Activated naive CD8-positive, alpha-beta T cell treated with anti-CD3 and anti-CD28 coated beads for 36 hours (primary cell): ENCODE results near the gene MATN1. TPM values are rescaled to one million over a fixed set of nuclear protein-coding genes. Genes with fewer than 3 reads are reported as not detected.

ENCODE experiments used
- DNase-seq: peaks from one replicate; pipeline ENCODE4 v3.0.0; 2021
- H3K27ac Mint-ChIP-seq: one replicate; pipeline ENCODE4 v1.8.0; 2022; ENCODE audit warnings: mild to moderate bottlenecking, moderate library complexity, mixed read lengths
- H3K27me3 Mint-ChIP-seq: one replicate; pipeline ENCODE4 v1.8.0; 2022; ENCODE audit warnings: mild to moderate bottlenecking, mixed read lengths
- H3K36me3 Mint-ChIP-seq: one replicate; pipeline ENCODE4 v1.8.0; 2021; ENCODE audit warnings: mild to moderate bottlenecking, mixed read lengths
- H3K4me1 Mint-ChIP-seq: one replicate; pipeline ENCODE4 v1.8.0; 2021; ENCODE audit warnings: mixed read lengths
- H3K4me3 Mint-ChIP-seq: one replicate; pipeline ENCODE4 v1.8.0; 2022; ENCODE audit warnings: mild to moderate bottlenecking, moderate library complexity, mixed read lengths
- H3K9me3 Mint-ChIP-seq: one replicate; pipeline ENCODE4 v1.8.0; 2022; ENCODE audit warnings: mixed read lengths
- total RNA-seq, 2 experiments: library from RNA; stranded (reverse); gene quantifications; one replicate each; pipeline ENCODE4 v1.2.3, GENCODE V29; 2021

MATN1 gene
- total RNA-seq, 2 experiments from 2014 or later: 1.1 to 1.5 TPM

- H3K36me3 Mint-ChIP-seq: no peaks in the 10 kb centered on the region
- H3K27ac Mint-ChIP-seq: no peak overlapping the region
- DNase-seq: no peak
- H3K4me3 Mint-ChIP-seq: no peak overlapping the region
- no peaks in the 10 kb centered on the region for H3K27me3 Mint-ChIP-seq
- H3K4me1 Mint-ChIP-seq: peaks cover 33% of the 10 kb centered on the region
- no peaks in the 10 kb centered on the region for H3K9me3 Mint-ChIP-seq
These were observed 790 bp upstream of the MATN1 start for GRCh38 chr1:30724175-30724574.

GRCh38 chr1:30721812-30722537 lies 1.4 kb downstream of the MATN1 start:
- Mint-ChIP-seq H3K27ac (no peak overlapping the region), H3K4me3 (no peak overlapping the region), H3K36me3 (peaks cover 3% of the 10 kb centered on the region), H3K4me1 (peaks cover 31% of the 10 kb centered on the region), H3K27me3 (no peaks in the 10 kb centered on the region), H3K9me3 (peaks cover 2% of the 10 kb centered on the region)
- DNase-seq: no peak

GRCh38 chr1:30721341-30721793 lies 2.0 kb downstream of the MATN1 start:
- Mint-ChIP-seq H3K4me3 (no peak overlapping the region), H3K27me3 (no peaks in the 10 kb centered on the region), H3K27ac (no peak overlapping the region), H3K9me3 (peaks cover 2% of the 10 kb centered on the region), H3K4me1 (peaks cover 35% of the 10 kb centered on the region), H3K36me3 (peaks cover 7% of the 10 kb centered on the region)
- no peak for DNase-seq

- peaks cover 15% of the 10 kb centered on the region for H3K36me3 Mint-ChIP-seq
- H3K27me3 Mint-ChIP-seq: no peaks in the 10 kb centered on the region
- H3K27ac Mint-ChIP-seq: no peak overlapping the region
- H3K4me3 Mint-ChIP-seq: peak overlapping the region; percentile 40
- DNase-seq: no peak
- peaks cover 5% of the 10 kb centered on the region for H3K9me3 Mint-ChIP-seq
- peaks cover 35% of the 10 kb centered on the region for H3K4me1 Mint-ChIP-seq
These were observed 2.8 kb downstream of the MATN1 start for GRCh38 chr1:30720271-30721223.

GRCh38 chr1:30719406-30720270 lies 3.7 kb downstream of the MATN1 start:
- Mint-ChIP-seq H3K27ac (peak overlapping the region; percentile 94), H3K4me3 (peak overlapping the region; percentile 90), H3K4me1 (peaks cover 35% of the 10 kb centered on the region), H3K27me3 (no peaks in the 10 kb centered on the region), H3K9me3 (peaks cover 10% of the 10 kb centered on the region), H3K36me3 (peaks cover 22% of the 10 kb centered on the region)
- no peak for DNase-seq

DNA sequence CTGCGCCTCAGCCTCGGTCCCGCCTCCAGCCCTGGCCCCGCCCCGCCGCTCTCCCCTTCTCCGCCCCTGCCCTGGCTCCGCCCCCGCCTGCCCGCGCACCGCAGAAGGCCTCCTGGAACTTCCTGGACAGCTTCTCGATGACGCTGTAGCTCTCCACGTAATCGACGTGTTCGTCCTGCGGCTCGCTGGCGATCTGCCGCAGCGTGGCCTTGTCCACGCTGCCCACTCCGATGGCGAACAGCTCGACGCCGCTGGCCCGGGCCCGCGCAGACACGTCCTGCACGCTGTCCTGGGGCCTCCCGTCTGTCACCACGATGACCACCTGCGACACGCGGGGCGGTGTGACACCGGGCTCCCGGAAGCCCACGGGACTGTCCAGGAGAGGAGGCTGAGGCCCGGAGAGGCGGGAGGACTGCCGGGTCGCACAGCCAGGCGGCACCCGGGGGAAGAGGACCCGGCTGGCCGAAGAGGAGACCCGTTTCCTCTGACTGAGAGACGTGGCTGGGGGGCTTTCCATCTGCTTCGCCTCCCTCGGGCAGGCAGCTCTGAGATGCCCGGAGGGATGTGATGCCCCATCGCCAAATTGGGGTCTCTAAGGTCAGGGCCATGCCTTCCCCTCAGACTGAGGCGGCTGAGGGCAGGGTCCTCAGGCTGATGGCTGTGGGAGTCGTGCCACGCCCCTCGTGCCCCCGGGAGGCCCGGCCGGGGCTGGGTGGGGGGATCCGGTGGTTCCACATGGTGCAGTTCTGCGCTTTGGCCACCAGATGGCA lies 4.6 kb downstream of the MATN1 start:
- Mint-ChIP-seq H3K4me1 (peaks cover 29% of the 10 kb centered on the region), H3K9me3 (peaks cover 10% of the 10 kb centered on the region), H3K27me3 (no peaks in the 10 kb centered on the region), H3K27ac (peak overlapping the region; percentile 94), H3K36me3 (peaks cover 25% of the 10 kb centered on the region), H3K4me3 (peak overlapping the region; percentile 90)
- DNase-seq: peak; percentile 98

DNA sequence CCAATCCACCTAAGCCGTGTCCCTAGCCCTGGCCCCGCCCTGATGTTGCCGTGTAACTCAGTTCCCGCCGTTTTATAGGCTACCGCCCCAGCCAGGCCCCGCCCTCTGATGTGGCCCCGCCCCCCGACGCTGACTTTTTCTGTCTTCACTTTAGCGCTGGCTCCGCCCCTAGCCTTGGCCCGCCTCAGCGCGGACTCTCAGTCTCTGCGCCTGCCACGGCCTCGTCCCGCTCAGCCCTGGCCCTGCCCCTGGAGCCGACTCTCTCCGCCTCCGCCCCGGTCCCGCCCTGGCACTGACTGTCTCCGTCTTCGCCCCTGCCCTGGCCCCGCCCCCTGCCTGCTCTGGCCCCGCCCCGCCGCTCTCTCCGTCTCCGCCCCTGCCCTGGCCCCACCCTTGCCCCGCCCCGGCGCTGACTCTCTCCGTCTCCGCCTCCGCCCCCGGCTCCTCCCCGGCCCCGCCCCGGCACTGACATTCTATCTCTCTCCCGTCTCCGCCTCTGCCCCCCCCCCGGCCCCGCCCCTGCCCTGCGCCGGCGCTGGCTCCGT lies 5.2 kb downstream of the MATN1 start:
- Mint-ChIP-seq H3K4me1 (peaks cover 27% of the 10 kb centered on the region), H3K36me3 (peaks cover 25% of the 10 kb centered on the region), H3K4me3 (peak overlapping the region; percentile 90), H3K27ac (peak overlapping the region; percentile 89), H3K9me3 (peaks cover 10% of the 10 kb centered on the region), H3K27me3 (no peaks in the 10 kb centered on the region)
- peak; percentile 99 for DNase-seq

GRCh38 chr1:30716646-30717045 lies 6.7 kb downstream of the MATN1 start:
- Mint-ChIP-seq H3K9me3 (peaks cover 10% of the 10 kb centered on the region), H3K4me1 (peaks cover 22% of the 10 kb centered on the region), H3K27me3 (no peaks in the 10 kb centered on the region), H3K4me3 (peak overlapping the region; percentile 30), H3K27ac (no peak overlapping the region), H3K36me3 (peaks cover 25% of the 10 kb centered on the region)
- DNase-seq: no peak

DNA sequence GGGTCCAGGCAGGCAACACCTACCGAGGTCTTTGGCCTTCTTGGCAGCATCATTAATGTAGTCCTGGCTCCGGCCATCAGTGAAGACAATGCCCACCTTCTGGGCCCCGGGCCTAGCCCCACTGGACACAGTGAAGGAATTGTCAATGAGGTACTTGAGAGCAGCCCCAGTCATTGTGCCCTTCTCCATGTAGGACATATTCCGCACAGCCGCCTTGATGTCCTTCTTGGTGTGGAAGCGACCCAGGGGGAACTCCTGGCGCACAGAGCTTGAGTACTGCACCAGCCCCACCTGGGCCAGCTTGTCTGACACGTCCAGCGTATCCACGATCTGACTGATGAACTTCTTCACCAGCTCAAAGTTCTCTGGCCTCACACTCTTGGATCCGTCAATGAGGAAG lies 7.5 kb downstream of the MATN1 start:
- Mint-ChIP-seq H3K27ac (no peak overlapping the region), H3K4me1 (peaks cover 19% of the 10 kb centered on the region), H3K4me3 (no peak overlapping the region), H3K9me3 (peaks cover 10% of the 10 kb centered on the region), H3K36me3 (peaks cover 25% of the 10 kb centered on the region), H3K27me3 (no peaks in the 10 kb centered on the region)
- no peak for DNase-seq

- H3K9me3 Mint-ChIP-seq: peaks cover 10% of the 10 kb centered on the region
- no peak overlapping the region for H3K4me3 Mint-ChIP-seq
- H3K27ac Mint-ChIP-seq: no peak overlapping the region
- H3K4me1 Mint-ChIP-seq: peaks cover 18% of the 10 kb centered on the region
- peaks cover 25% of the 10 kb centered on the region for H3K36me3 Mint-ChIP-seq
- no peaks in the 10 kb centered on the region for H3K27me3 Mint-ChIP-seq
- no peak for DNase-seq
These were observed 8.2 kb downstream of the MATN1 start for GRCh38 chr1:30715216-30715615.

DNA sequence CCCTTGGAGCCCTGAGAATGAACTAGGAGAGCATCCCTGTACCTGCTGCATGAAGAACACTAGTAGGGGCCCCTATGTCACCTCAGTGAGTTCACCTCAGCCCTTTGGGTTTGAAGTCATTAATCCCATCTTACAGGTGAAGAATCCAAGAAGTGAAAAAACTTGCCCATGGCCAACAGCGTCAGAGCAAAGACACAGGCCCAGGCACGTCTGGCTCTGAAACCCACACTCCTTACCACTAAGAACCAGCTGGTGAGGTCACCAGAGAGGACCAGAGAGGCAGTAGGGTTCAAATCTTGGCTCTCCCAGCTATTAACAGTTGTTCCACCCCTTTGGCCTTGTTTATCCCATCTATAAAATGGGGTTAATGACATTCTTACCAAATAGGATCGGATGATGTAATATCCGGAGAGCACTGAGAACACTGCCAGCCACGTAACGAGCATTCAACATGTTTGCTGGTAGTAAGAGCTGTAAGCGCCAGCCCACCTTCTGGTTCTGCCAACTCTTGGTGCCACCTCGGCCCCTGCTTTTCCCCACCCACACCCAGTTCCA lies 8.8 kb downstream of the MATN1 start:
- Mint-ChIP-seq H3K27me3 (no peaks in the 10 kb centered on the region), H3K36me3 (peaks cover 25% of the 10 kb centered on the region), H3K4me1 (peaks cover 13% of the 10 kb centered on the region), H3K4me3 (no peak overlapping the region), H3K9me3 (peaks cover 10% of the 10 kb centered on the region), H3K27ac (no peak overlapping the region)
- DNase-seq: no peak

DNA sequence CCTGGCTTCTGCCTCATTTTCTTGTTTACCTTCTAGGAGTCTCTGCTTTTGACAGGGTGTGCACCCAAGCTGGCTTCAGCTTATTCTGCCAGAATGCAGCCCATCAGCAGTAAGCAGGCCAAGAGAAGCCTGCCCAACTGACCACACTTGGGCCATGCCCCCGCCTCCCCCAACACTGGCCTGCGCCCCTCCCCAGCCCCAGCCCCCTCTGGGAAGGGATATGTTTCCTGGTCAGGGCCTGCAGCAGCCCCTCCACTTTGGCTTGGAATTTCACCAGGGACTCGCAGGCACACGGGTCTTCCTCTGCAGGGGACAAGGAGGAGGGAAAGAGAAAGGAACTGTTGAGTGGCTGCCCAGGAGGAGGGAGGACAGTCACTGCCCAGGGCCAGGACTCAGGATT lies 9.4 kb downstream of the MATN1 start:
- Mint-ChIP-seq H3K36me3 (peaks cover 25% of the 10 kb centered on the region), H3K4me1 (peaks cover 9% of the 10 kb centered on the region), H3K27me3 (no peaks in the 10 kb centered on the region), H3K9me3 (peaks cover 10% of the 10 kb centered on the region), H3K27ac (no peak overlapping the region), H3K4me3 (no peak overlapping the region)
- DNase-seq: no peak

DNA sequence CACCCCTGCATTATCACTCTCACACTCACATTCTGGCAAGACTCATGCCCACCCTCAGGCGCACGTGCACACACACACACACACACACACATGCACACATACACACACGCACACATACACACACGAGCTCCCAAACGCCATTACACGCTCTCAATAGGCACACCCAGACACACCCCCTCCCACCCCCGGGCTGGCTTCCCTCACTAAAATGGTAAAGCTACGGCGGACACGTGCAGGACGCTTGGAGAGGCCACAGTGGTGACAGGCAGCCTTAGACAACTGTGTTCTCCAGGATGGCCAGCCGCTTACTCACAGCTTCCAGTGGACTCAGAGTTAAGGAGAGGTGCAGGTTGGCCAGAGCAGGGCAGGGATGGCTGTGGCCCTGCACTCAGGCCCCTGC lies 10.1 kb downstream of the MATN1 start:
- Mint-ChIP-seq H3K27ac (no peak overlapping the region), H3K9me3 (peaks cover 10% of the 10 kb centered on the region), H3K27me3 (no peaks in the 10 kb centered on the region), H3K36me3 (peaks cover 25% of the 10 kb centered on the region), H3K4me3 (no peak overlapping the region), H3K4me1 (peaks cover 9% of the 10 kb centered on the region)
- DNase-seq: no peak
